ENCODE results near the gene LRRC7. TPM values are rescaled to one million over a fixed set of nuclear protein-coding genes. Genes with fewer than 3 reads are reported as not detected.

Gene LRRC7
- total RNA-seq, 1 donor from 2014 or later, result not detected

GRCh38 chr1:69657971-69658370 is 90.2 kb downstream of the LRRC7 start:
- no peak for TF ChIP-seq CTCF (IDR thresholded peaks at IDR 0.05; ENCODE audit: insufficient read depth, low read length, severe bottlenecking)
- DNase-seq (ENCODE audit: low read depth) (no peak), FAIRE-seq (no peak)
- H3K27me3 ChIP-seq (ENCODE audit: control insufficient read depth, insufficient read depth, low read length), result no peaks in the 10 kb centered on the region
- no peak overlapping the region for H3K4me3 ChIP-seq (ENCODE audit: low read depth, low read length)
- no peaks in the 10 kb centered on the region for H3K36me3 ChIP-seq (ENCODE audit: control insufficient read depth, insufficient read depth, low read length)

GRCh38 chr1:69661686-69662085 is 94.0 kb downstream of the LRRC7 start:
- DNase-seq (ENCODE audit: low read depth) (no peak), FAIRE-seq (no peak)
- no peak overlapping the region for H3K4me3 ChIP-seq (ENCODE audit: low read depth, low read length)
- no peaks in the 10 kb centered on the region for H3K36me3 ChIP-seq (ENCODE audit: control insufficient read depth, insufficient read depth, low read length)
- H3K27me3 ChIP-seq (ENCODE audit: control insufficient read depth, insufficient read depth, low read length), result no peaks in the 10 kb centered on the region
- TF ChIP-seq CTCF (IDR thresholded peaks at IDR 0.05; ENCODE audit: insufficient read depth, low read length, severe bottlenecking), result no peak

- no peak for TF ChIP-seq CTCF (IDR thresholded peaks at IDR 0.05; ENCODE audit: insufficient read depth, low read length, severe bottlenecking)
- FAIRE-seq (no peak), DNase-seq (ENCODE audit: low read depth) (no peak)
- Histone ChIP-seq H3K36me3 (ENCODE audit: control insufficient read depth, insufficient read depth, low read length) (no peaks in the 10 kb centered on the region), H3K4me3 (ENCODE audit: low read depth, low read length) (no peak overlapping the region), H3K27me3 (ENCODE audit: control insufficient read depth, insufficient read depth, low read length) (no peaks in the 10 kb centered on the region)
These were observed 94.6 kb downstream of the LRRC7 start for GRCh38 chr1:69662321-69662720.

GRCh38 chr1:69671363-69672010 is 103.8 kb downstream of the LRRC7 start:
- H3K27me3 ChIP-seq (ENCODE audit: control insufficient read depth, insufficient read depth, low read length), result no peaks in the 10 kb centered on the region
- H3K36me3 ChIP-seq (ENCODE audit: control insufficient read depth, insufficient read depth, low read length), result no peaks in the 10 kb centered on the region
- FAIRE-seq (no peak), DNase-seq (ENCODE audit: low read depth) (no peak)
- no peak overlapping the region for H3K4me3 ChIP-seq (ENCODE audit: low read depth, low read length)
- TF ChIP-seq CTCF (IDR thresholded peaks at IDR 0.05; ENCODE audit: insufficient read depth, low read length, severe bottlenecking), result no peak

- Histone ChIP-seq H3K4me3 (ENCODE audit: low read depth, low read length) (no peak overlapping the region), H3K36me3 (ENCODE audit: control insufficient read depth, insufficient read depth, low read length) (no peaks in the 10 kb centered on the region), H3K27me3 (ENCODE audit: control insufficient read depth, insufficient read depth, low read length) (no peaks in the 10 kb centered on the region)
- FAIRE-seq (no peak), DNase-seq (ENCODE audit: low read depth) (no peak)
- TF ChIP-seq CTCF (IDR thresholded peaks at IDR 0.05; ENCODE audit: insufficient read depth, low read length, severe bottlenecking), result no peak
These were observed 105.6 kb downstream of the LRRC7 start for GRCh38 chr1:69673321-69673720.

GRCh38 chr1:69679965-69680364 is 112.2 kb downstream of the LRRC7 start:
- Histone ChIP-seq H3K36me3 (ENCODE audit: control insufficient read depth, insufficient read depth, low read length) (no peaks in the 10 kb centered on the region), H3K4me3 (ENCODE audit: low read depth, low read length) (no peak overlapping the region), H3K27me3 (ENCODE audit: control insufficient read depth, insufficient read depth, low read length) (no peaks in the 10 kb centered on the region)
- no peak for TF ChIP-seq CTCF (IDR thresholded peaks at IDR 0.05; ENCODE audit: insufficient read depth, low read length, severe bottlenecking)
- no peak for FAIRE-seq
- no peak for DNase-seq (ENCODE audit: low read depth)
